ENCODE data around the gene ATP10B. TPM values are rescaled to one million over a fixed set of nuclear protein-coding genes. Genes with fewer than 3 reads are reported as not detected.

ATP10B gene
- total RNA-seq, 1 donor: not detected

DNA sequence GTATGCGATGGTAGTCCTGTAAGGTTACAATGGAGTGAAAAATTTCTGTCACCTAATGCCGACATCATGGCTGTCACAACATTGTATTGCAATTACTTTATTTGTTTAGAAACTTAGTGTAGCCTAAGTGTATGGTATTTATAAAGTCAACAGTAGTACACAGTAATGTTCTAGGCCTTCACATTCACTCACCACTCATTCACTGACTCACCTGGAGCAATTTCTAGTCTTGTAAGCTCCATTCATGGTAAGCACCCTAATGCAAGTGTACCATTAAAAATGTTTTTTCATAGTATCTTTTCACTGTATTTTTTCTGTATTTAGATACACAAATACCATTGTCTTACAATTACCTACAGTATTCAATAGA, 58.5 kb downstream of the ATP10B start:
- no peak for DNase-seq (ENCODE audit: low read depth)
- no peak overlapping the region for H3K4me3 ChIP-seq (ENCODE audit: low read depth, low read length)
- TF ChIP-seq, protein P1, sequence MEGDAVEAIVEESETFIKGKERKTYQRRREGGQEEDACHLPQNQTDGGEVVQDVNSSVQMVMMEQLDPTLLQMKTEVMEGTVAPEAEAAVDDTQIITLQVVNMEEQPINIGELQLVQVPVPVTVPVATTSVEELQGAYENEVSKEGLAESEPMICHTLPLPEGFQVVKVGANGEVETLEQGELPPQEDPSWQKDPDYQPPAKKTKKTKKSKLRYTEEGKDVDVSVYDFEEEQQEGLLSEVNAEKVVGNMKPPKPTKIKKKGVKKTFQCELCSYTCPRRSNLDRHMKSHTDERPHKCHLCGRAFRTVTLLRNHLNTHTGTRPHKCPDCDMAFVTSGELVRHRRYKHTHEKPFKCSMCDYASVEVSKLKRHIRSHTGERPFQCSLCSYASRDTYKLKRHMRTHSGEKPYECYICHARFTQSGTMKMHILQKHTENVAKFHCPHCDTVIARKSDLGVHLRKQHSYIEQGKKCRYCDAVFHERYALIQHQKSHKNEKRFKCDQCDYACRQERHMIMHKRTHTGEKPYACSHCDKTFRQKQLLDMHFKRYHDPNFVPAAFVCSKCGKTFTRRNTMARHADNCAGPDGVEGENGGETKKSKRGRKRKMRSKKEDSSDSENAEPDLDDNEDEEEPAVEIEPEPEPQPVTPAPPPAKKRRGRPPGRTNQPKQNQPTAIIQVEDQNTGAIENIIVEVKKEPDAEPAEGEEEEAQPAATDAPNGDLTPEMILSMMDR (IDR thresholded peaks at IDR 0.05; ENCODE audit: insufficient read depth, low read depth, low read length): no peak

DNA sequence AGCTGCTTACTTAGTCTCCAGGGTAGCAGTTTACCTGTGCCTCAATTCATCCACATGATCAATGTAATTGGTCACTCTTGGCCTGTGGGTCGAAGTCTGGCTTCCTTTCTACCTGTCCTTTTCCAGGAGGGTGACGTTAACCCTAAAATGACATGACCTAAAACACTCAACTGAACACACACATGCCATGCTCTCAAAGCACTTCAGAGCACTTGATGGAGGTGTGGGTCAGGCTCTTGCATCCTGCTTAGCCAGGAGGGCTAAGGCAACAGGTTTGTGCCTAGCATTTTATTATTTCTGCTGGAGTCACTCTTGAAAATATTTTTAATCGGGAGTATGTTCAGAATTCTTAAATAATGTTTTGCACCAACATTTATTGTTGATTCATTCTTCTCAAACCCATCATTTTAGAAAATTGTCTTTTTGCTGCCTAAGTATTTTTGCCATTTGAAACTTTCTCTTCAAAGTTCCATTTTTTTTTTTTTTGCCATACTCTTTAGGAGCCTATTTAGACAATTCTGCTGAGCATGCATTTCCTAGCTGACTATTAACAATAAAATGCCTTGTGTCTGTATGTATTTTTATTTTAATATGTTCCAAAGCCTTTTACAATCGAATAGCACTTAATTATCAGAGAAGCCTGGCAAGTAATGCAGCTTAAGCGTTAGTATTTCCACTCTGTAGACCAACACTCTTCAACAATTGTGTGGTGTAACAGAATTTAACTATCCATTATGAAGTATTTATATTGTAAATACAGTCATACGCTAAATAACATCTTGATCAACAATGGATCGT, 59.1 kb downstream of the ATP10B start:
- TF ChIP-seq, protein P1 (IDR thresholded peaks at IDR 0.05; ENCODE audit: insufficient read depth, low read depth, low read length): no peak
- no peak for DNase-seq (ENCODE audit: low read depth)
- no peak overlapping the region for H3K4me3 ChIP-seq (ENCODE audit: low read depth, low read length)

DNA sequence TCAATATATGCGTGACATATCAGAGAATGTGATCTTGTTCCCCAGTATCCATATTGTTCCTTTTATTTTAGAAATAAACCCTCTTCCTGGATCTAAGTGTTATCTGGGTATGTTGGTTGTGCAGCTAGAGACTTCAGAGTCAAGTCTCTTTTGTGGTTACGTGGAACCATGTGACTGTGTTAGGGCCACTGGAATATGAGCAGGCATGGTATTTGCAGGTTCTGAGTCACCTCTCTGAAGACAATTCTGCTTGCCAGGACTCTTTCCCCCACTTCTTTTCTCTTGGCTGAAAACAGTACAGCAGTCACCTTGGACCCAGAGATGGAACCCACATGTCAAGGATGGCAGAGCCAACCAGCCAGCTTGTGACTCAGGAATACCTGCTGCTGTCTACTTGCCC, 59.7 kb downstream of the ATP10B start:
- DNase-seq (ENCODE audit: low read depth): no peak
- no peak overlapping the region for H3K4me3 ChIP-seq (ENCODE audit: low read depth, low read length)
- TF ChIP-seq, protein P1 (IDR thresholded peaks at IDR 0.05; ENCODE audit: insufficient read depth, low read depth, low read length): no peak

DNA sequence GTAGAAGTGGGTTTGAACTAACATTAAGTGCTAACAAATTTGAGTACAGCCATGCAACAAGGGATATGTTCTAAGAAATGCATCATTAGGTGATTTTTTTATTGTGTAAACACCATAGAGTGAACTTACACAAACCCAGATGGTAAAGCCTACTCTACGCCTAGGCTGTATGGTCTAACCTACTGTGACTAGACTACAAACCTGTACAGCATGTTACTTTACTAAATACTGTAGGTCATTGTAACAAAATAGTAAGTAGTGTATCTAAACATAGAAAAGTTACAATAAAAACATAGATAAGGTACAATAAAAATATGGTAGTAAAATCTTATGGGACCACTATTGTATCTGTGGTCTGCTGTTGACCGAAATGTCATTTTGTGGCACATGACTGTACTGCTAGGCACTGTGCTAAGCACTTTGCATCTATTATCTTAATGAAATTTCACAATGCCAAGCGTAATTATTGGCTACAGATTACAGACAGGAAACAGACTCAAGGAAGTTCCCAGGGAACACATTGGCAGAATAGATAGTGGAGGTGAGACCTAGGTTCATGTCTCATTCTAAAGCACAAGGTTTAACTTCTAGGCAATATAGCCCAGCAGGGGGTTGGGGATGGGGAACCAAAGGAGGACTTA, 62.7 kb downstream of the ATP10B start:
- H3K4me3 ChIP-seq (ENCODE audit: low read depth, low read length): no peak overlapping the region
- TF ChIP-seq, protein P1 (IDR thresholded peaks at IDR 0.05; ENCODE audit: insufficient read depth, low read depth, low read length): no peak
- no peak for DNase-seq (ENCODE audit: low read depth)

DNA sequence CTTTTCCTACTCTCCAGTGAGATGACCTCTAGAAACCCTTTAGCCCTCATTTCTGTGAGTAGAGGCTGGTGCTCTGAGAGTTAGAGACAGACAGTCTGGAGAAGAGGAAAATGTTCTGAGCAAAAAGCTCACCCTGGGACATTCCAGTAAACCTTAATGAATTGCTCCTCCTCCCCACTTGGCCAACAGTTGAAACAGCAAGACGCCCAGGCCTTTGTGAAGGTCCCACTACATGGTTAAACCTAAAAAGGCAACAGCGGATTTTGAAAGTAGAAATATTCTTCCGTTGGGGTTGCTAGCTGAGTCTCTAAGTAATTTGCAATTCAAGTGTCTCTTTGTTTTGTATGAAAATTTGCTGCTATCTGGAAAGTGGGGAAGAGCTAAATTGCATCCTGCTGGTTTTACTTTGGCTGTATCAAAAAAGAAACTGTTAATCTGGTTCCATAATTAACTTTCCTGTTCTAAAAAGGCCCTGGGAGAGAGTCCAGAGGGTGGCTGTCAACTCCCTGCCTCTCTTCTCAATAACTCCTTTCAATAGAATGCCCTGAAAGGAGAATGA, 63.8 kb downstream of the ATP10B start:
- no peak overlapping the region for H3K4me3 ChIP-seq (ENCODE audit: low read depth, low read length)
- TF ChIP-seq, protein P1 (IDR thresholded peaks at IDR 0.05; ENCODE audit: insufficient read depth, low read depth, low read length): no peak
- no peak for DNase-seq (ENCODE audit: low read depth)

DNA sequence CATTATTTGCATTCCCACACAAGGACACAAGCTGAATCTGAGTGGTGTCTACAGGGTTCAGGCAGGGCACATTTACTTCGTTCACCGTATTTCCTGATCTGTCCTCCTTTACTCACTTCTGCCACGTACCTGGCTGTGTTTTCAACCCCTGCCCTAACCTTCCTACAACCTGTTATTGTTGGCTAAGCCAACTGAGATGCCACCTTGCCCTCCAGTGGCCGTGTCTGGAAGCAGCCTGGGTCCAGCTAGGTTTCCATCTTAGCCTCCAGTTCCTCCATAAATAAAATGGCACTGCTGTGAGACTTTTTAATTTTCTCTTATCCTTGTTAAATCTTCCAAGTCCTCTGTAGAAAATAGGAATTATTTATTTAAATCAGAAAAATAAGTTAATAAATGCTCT, 64.8 kb downstream of the ATP10B start:
- no peak overlapping the region for H3K4me3 ChIP-seq (ENCODE audit: low read depth, low read length)
- TF ChIP-seq, protein P1 (IDR thresholded peaks at IDR 0.05; ENCODE audit: insufficient read depth, low read depth, low read length): no peak
- DNase-seq (ENCODE audit: low read depth): no peak
